ENCODE measurements around the gene ADAM23.

The ADAM23 gene

DNA sequence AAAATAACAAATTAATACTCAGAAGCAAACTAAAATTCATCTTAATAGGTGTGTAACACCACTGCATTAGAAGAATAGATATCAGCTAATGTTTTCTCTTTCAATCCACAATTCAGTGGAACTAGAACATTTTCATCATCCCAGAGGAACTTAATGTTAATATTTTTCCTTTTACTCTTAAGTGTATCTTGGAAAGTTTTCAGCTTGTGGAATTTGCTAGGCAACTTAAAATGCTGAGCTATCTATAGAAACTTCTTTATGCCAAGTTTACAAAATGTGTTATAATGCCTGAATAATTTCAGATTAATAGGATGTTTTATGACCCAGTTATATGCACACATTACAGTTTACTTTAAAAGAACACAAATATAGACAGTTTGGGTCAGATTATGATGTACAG lies 112.4 kb downstream of the ADAM23 start:
- Histone ChIP-seq H3K4me1 (ENCODE audit: control insufficient read depth, insufficient read depth, low read length) (no peaks in the 10 kb centered on the region), H3K27me3 (ENCODE audit: control insufficient read depth, insufficient read depth, low read length) (no peaks in the 10 kb centered on the region), H3K9ac (ENCODE audit: low read length) (no peak overlapping the region), H3K4me3 (ENCODE audit: low read length) (no peak overlapping the region), H3K36me3 (ENCODE audit: control insufficient read depth, insufficient read depth, low read length) (no peaks in the 10 kb centered on the region), H3K9me3 (ENCODE audit: control insufficient read depth, low read length) (no peaks in the 10 kb centered on the region)

DNA sequence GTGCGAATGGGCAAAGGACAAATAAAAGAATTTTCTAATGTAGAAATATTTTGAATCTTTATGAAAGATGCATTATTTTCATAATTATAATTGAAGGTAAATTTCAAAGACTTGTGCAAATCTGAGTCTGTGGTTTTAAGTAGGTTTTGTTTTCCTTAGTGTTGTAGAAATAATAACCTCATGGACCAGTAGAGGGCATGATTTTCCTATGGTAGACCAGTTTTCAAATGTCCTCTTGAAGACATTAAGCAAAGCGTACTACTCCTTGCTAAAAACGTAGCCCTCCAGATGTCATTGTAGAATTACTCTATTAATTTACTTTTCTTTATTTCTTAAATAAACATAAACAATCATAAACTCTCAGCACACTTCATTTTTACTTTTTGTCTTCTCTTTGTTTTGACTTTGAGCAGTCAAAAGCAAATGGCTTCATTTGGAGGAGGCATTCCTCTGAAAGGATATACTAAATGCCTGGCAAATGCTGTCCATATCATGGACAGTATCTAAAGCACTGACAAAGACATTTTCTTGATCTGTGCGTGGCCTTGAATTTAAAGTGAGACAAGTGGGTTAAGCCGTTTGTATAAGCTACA lies 113.1 kb downstream of the ADAM23 start:
- no peaks in the 10 kb centered on the region for H3K4me1 ChIP-seq (ENCODE audit: control insufficient read depth, insufficient read depth, low read length)
- no peaks in the 10 kb centered on the region for H3K9me3 ChIP-seq (ENCODE audit: control insufficient read depth, low read length)
- no peaks in the 10 kb centered on the region for H3K36me3 ChIP-seq (ENCODE audit: control insufficient read depth, insufficient read depth, low read length)
- H3K27me3 ChIP-seq (ENCODE audit: control insufficient read depth, insufficient read depth, low read length), result no peaks in the 10 kb centered on the region
- H3K4me3 ChIP-seq (ENCODE audit: low read length), result no peak overlapping the region
- H3K9ac ChIP-seq (ENCODE audit: low read length), result no peak overlapping the region

DNA sequence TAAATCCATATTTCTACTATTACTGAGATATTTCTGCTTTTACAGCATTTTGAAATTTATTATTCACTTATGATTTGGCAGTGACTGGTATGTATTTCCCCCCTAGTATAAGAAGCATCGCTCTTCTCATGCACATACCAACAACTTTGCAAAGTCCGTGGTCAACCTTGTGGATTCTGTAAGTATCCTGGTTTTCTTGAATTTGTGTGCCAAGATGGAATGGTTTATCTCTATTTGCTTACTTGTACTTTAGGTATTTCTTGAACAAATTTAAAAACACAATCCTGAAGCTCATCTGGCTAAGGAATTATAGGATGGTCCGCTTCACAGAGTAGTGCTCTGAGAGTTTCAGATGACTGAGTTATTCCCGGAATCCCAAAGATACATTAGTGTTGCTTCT lies 114.0 kb downstream of the ADAM23 start:
- H3K9ac ChIP-seq (ENCODE audit: low read length), result no peak overlapping the region
- no peaks in the 10 kb centered on the region for H3K4me1 ChIP-seq (ENCODE audit: control insufficient read depth, insufficient read depth, low read length)
- no peaks in the 10 kb centered on the region for H3K27me3 ChIP-seq (ENCODE audit: control insufficient read depth, insufficient read depth, low read length)
- H3K9me3 ChIP-seq (ENCODE audit: control insufficient read depth, low read length), result no peaks in the 10 kb centered on the region
- no peaks in the 10 kb centered on the region for H3K36me3 ChIP-seq (ENCODE audit: control insufficient read depth, insufficient read depth, low read length)
- H3K4me3 ChIP-seq (ENCODE audit: low read length), result no peak overlapping the region

DNA sequence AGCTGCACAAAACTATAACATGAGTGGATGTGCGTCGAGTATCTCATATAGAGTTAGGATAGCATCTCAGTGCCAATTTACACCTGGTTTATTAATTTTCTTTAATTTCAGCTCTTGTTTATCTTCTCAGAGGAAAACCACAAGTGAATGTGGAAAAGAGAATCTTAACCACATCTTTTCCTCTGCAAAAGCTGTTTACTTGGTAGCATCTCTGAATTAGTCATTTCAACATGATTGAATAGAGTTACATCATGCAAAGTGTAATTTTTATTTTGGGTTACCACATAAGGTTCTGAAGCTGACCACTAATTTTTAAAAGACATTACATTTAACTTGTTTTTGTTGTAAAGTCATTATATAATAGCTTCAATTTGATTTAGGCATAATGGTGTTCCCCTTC lies 115.2 kb downstream of the ADAM23 start:
- Histone ChIP-seq H3K27me3 (ENCODE audit: control insufficient read depth, insufficient read depth, low read length) (no peaks in the 10 kb centered on the region), H3K4me1 (ENCODE audit: control insufficient read depth, insufficient read depth, low read length) (no peaks in the 10 kb centered on the region), H3K9ac (ENCODE audit: low read length) (no peak overlapping the region), H3K9me3 (ENCODE audit: control insufficient read depth, low read length) (no peaks in the 10 kb centered on the region), H3K36me3 (ENCODE audit: control insufficient read depth, insufficient read depth, low read length) (no peaks in the 10 kb centered on the region), H3K4me3 (ENCODE audit: low read length) (no peak overlapping the region)

DNA sequence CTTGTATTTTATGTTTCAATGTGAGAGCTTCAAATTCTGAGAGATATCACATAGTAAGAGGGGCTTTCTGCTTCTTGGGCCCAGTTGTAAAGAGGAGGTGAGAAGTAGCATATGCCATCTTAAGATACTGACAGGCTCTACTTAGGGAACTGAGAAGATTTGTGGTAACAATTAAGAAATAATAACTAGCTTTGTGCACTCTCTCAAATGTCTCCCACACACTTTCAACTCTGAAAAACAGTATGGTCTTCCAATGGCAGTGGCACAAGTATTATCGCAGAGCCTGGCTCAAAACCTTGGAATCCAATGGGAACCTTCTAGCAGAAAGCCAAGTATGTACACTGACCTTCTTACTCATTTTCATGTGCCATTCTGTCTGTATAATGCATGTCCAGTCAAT lies 118.6 kb downstream of the ADAM23 start:
- Histone ChIP-seq H3K9ac (ENCODE audit: low read length) (no peak overlapping the region), H3K36me3 (ENCODE audit: control insufficient read depth, insufficient read depth, low read length) (no peaks in the 10 kb centered on the region), H3K27me3 (ENCODE audit: control insufficient read depth, insufficient read depth, low read length) (no peaks in the 10 kb centered on the region), H3K9me3 (ENCODE audit: control insufficient read depth, low read length) (no peaks in the 10 kb centered on the region), H3K4me1 (ENCODE audit: control insufficient read depth, insufficient read depth, low read length) (no peaks in the 10 kb centered on the region), H3K4me3 (ENCODE audit: low read length) (no peak overlapping the region)

DNA sequence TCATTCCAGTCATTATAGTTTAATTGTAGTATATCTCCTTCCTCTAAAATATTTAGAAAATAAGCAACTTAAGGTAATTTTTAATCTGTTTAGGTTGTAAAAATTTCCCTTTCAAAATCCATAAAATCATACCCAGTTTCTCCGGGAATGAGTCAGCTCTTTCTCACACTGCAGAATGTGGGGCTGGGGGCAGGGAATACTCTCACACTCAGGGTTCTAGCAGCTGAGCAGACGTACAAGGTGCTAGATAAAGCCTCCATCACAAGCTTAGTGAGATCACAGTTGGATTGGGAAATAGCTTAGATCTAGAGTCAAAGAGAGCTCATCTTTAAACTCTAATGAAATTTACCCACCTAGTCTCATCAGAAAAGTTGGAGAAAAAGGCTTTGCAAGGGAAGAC lies 119.0 kb downstream of the ADAM23 start:
- Histone ChIP-seq H3K4me1 (ENCODE audit: control insufficient read depth, insufficient read depth, low read length) (no peaks in the 10 kb centered on the region), H3K4me3 (ENCODE audit: low read length) (no peak overlapping the region), H3K36me3 (ENCODE audit: control insufficient read depth, insufficient read depth, low read length) (no peaks in the 10 kb centered on the region)

DNA sequence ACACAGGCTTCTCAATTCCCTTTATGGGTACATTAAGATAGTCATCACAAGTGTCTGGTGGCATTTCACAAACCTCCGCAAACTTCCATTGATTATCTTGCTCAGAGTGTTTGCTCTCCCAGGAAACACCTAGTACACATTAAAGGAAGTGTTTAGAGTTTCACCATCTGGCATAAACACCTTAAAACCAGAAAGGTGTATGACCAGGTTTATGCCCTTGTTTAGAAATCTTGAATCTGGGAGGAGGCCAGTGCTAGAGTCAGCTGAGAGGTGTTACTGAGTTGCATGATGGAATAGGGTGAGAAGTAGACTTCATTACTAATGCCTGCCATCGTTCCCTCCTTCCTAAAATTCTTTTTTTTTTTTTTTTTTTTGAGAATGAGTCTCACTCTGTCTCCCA lies 120.0 kb downstream of the ADAM23 start:
- Histone ChIP-seq H3K36me3 (ENCODE audit: control insufficient read depth, insufficient read depth, low read length) (no peaks in the 10 kb centered on the region), H3K9me3 (ENCODE audit: control insufficient read depth, low read length) (no peaks in the 10 kb centered on the region), H3K9ac (ENCODE audit: low read length) (no peak overlapping the region), H3K4me1 (ENCODE audit: control insufficient read depth, insufficient read depth, low read length) (no peaks in the 10 kb centered on the region), H3K27me3 (ENCODE audit: control insufficient read depth, insufficient read depth, low read length) (no peaks in the 10 kb centered on the region), H3K4me3 (ENCODE audit: low read length) (no peak overlapping the region)

More for the DNA sequence above, 119.0 kb downstream of the ADAM23 start:
- no peaks in the 10 kb centered on the region for H3K9me3 ChIP-seq (ENCODE audit: control insufficient read depth, low read length)
- no peaks in the 10 kb centered on the region for H3K27me3 ChIP-seq (ENCODE audit: control insufficient read depth, insufficient read depth, low read length)
- H3K9ac ChIP-seq (ENCODE audit: low read length), result no peak overlapping the region

DNA sequence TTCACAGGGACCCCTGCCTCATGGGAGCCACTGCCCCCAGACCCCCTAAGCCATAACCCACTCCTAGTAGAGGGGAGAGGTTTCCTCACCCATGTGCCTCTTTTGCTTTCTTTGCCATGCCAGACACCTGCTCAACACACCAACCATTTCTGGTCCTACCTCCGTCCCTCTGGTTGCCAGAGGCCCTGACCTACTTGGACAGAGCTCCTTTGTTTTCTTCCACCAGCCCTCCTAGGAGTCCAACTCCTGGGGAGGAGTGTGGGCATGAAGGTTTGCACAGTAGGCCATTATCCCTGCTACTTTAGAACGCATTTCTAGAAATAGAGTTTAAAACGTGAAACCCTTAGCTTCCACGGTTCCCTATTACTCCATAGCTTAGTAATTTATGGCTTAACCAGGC lies 122.3 kb downstream of the ADAM23 start:
- H3K9ac ChIP-seq (ENCODE audit: low read length), result no peak overlapping the region
- no peaks in the 10 kb centered on the region for H3K9me3 ChIP-seq (ENCODE audit: control insufficient read depth, low read length)
- H3K4me1 ChIP-seq (ENCODE audit: control insufficient read depth, insufficient read depth, low read length), result no peaks in the 10 kb centered on the region
- H3K36me3 ChIP-seq (ENCODE audit: control insufficient read depth, insufficient read depth, low read length), result no peaks in the 10 kb centered on the region
- H3K27me3 ChIP-seq (ENCODE audit: control insufficient read depth, insufficient read depth, low read length), result no peaks in the 10 kb centered on the region
- no peak overlapping the region for H3K4me3 ChIP-seq (ENCODE audit: low read length)

- Histone ChIP-seq H3K9me3 (ENCODE audit: control insufficient read depth, low read length) (no peaks in the 10 kb centered on the region), H3K27me3 (ENCODE audit: control insufficient read depth, insufficient read depth, low read length) (no peaks in the 10 kb centered on the region), H3K36me3 (ENCODE audit: control insufficient read depth, insufficient read depth, low read length) (no peaks in the 10 kb centered on the region), H3K4me3 (ENCODE audit: low read length) (no peak overlapping the region), H3K4me1 (ENCODE audit: control insufficient read depth, insufficient read depth, low read length) (no peaks in the 10 kb centered on the region), H3K9ac (ENCODE audit: low read length) (no peak overlapping the region)
Observed at GRCh38 chr2:206569470-206569869, 126.1 kb downstream of the ADAM23 start.

DNA sequence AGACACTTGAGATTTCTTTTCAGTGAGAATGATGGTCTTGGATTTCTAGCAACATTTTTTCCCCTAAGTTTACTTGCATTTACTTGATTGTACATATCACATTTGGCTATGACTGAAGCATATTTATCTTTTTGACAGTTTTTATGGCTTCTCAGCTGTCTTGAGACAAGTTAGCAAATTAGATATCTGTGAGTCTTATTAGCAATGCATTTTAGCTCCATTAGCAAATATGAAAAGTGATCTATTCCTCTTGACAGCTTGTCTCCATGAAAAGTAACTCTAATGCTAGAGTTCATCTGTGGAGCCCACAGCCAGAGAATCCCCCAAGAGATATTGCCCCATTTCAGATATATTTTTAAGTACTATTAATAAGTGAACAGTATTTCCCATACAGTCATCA lies 126.9 kb downstream of the ADAM23 start:
- Histone ChIP-seq H3K4me3 (ENCODE audit: low read length) (no peak overlapping the region), H3K36me3 (ENCODE audit: control insufficient read depth, insufficient read depth, low read length) (no peaks in the 10 kb centered on the region)

GRCh38 chr2:206572725-206573124 lies 129.4 kb downstream of the ADAM23 start:
- Histone ChIP-seq H3K9ac (ENCODE audit: low read length) (no peak overlapping the region), H3K36me3 (ENCODE audit: control insufficient read depth, insufficient read depth, low read length) (no peaks in the 10 kb centered on the region), H3K4me3 (ENCODE audit: low read length) (no peak overlapping the region), H3K27me3 (ENCODE audit: control insufficient read depth, insufficient read depth, low read length) (no peaks in the 10 kb centered on the region), H3K4me1 (ENCODE audit: control insufficient read depth, insufficient read depth, low read length) (no peaks in the 10 kb centered on the region), H3K9me3 (ENCODE audit: control insufficient read depth, low read length) (no peaks in the 10 kb centered on the region)

More for the DNA sequence above, 126.9 kb downstream of the ADAM23 start:
- Histone ChIP-seq H3K9me3 (ENCODE audit: control insufficient read depth, low read length) (no peaks in the 10 kb centered on the region), H3K4me1 (ENCODE audit: control insufficient read depth, insufficient read depth, low read length) (no peaks in the 10 kb centered on the region), H3K9ac (ENCODE audit: low read length) (no peak overlapping the region), H3K27me3 (ENCODE audit: control insufficient read depth, insufficient read depth, low read length) (no peaks in the 10 kb centered on the region)

DNA sequence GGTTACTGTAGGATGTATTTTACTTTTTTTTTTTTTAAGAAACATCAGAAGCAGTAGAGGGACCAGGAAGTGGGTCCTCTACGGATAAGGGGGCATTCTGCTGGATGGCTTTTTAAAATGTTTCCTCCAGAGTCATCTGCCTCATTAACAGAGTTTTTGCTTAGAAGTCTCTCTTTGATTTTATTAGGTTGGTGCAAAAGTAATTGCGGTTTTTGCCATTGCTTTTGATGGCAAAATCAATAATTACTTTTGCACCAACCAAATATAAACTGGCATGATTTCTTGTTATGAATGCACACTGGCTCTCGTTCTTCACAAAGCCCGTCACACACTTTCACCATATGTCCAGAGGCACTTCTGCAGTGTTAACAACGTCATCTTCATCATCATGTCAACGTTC lies 130.5 kb downstream of the ADAM23 start:
- Histone ChIP-seq H3K9me3 (ENCODE audit: control insufficient read depth, low read length) (no peaks in the 10 kb centered on the region), H3K4me3 (ENCODE audit: low read length) (no peak overlapping the region), H3K9ac (ENCODE audit: low read length) (no peak overlapping the region), H3K36me3 (ENCODE audit: control insufficient read depth, insufficient read depth, low read length) (no peaks in the 10 kb centered on the region), H3K27me3 (ENCODE audit: control insufficient read depth, insufficient read depth, low read length) (no peaks in the 10 kb centered on the region), H3K4me1 (ENCODE audit: control insufficient read depth, insufficient read depth, low read length) (no peaks in the 10 kb centered on the region)

Data from mucosa of stomach (tissue), 1 donor.